ENCODE results near the gene ZBTB12. TPM values are rescaled to one million over a fixed set of nuclear protein-coding genes. Genes with fewer than 3 reads are reported as not detected.
A peak's percentile ranks its signal among the peaks of the same experiment; 100 is the strongest.

ZBTB12 gene
- total and polyA plus RNA-seq, 7 donors, result 0.83 to 4.3 (median 1.2) TPM

GRCh38 chr6:31892821-31893220 is 9.1 kb downstream of the ZBTB12 start:
- Histone ChIP-seq H3K4me1 (peaks cover 3 to 13% (median 10%) of the 10 kb centered on the region in 4 donors), H3K4me3 (no peak overlapping the region), H3K27ac (no peak overlapping the region), H3K9me3 (no peaks in the 10 kb centered on the region), H3K36me3 (peaks cover 10 to 77% (median 38%) of the 10 kb centered on the region in 4 donors), H3K27me3 (no peaks in the 10 kb centered on the region)
- no peak for DNase-seq
- WGBS, 2 donors, result 82 to 85% methylated on average over 6 of the region's 6 CpGs
- intact Hi-C loops (cut with DNase I), result no loop called here
- TF ChIP-seq, protein P1, sequence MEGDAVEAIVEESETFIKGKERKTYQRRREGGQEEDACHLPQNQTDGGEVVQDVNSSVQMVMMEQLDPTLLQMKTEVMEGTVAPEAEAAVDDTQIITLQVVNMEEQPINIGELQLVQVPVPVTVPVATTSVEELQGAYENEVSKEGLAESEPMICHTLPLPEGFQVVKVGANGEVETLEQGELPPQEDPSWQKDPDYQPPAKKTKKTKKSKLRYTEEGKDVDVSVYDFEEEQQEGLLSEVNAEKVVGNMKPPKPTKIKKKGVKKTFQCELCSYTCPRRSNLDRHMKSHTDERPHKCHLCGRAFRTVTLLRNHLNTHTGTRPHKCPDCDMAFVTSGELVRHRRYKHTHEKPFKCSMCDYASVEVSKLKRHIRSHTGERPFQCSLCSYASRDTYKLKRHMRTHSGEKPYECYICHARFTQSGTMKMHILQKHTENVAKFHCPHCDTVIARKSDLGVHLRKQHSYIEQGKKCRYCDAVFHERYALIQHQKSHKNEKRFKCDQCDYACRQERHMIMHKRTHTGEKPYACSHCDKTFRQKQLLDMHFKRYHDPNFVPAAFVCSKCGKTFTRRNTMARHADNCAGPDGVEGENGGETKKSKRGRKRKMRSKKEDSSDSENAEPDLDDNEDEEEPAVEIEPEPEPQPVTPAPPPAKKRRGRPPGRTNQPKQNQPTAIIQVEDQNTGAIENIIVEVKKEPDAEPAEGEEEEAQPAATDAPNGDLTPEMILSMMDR (IDR thresholded peaks at IDR 0.05), result no peak
- no peak for TF ChIP-seq EP300 (IDR thresholded peaks at IDR 0.05)
- no peak for TF ChIP-seq POLR2AphosphoS5 (IDR thresholded peaks at IDR 0.05)
- TF ChIP-seq POLR2A (IDR thresholded peaks at IDR 0.05), result no peak

DNA sequence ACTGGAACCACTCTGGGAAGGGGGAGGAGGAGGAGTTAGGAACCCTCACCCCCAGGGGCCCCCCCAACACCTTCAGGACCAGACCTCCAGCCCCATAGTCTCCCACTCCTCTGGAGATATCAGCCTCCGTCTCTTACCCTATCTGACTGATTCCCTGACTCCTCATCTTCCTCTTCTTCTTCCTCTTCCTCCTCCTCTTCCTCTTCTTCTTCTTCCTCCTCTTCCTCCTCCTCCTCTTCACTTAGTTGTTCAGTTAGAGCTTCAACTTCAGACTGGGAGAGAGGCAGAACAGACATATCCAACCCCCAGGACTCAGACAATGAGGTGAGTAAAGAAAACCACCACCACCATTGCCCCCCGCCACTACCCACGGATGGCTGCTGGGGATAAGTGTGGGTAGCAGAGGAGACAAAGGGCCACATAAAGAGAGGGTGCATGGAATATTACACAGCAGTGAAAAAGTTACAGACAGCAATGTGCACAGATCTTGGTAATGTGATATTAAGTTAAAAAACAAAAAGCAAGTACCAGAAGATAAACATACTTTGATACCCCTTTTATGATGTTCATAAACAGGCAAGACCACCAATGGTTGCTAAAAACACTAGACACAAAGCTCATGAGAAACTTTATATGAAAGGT is 12.4 kb downstream of the ZBTB12 start:
- Histone ChIP-seq H3K4me3 (no peak overlapping the region), H3K9me3 (no peaks in the 10 kb centered on the region), H3K27ac (no peak overlapping the region), H3K27me3 (no peaks in the 10 kb centered on the region), H3K4me1 (no peaks in the 10 kb centered on the region), H3K36me3 (peaks cover 29 to 98% (median 60%) of the 10 kb centered on the region in 4 donors)
- WGBS, 2 donors, result 95 to 96% methylated on average over 3 of the region's 3 CpGs
- TF ChIP-seq, protein P1 (IDR thresholded peaks at IDR 0.05), result no peak
- TF ChIP-seq POLR2AphosphoS5 (IDR thresholded peaks at IDR 0.05) (no peak), EP300 (IDR thresholded peaks at IDR 0.05) (no peak), POLR2A (IDR thresholded peaks at IDR 0.05) (no peak)
- intact Hi-C loops (cut with DNase I), result loop anchor here (2.0 kb wide), 1 partner anchor 209 kb away; the partner anchor contains the start of gene LY6G5C
- no peak for DNase-seq

DNA sequence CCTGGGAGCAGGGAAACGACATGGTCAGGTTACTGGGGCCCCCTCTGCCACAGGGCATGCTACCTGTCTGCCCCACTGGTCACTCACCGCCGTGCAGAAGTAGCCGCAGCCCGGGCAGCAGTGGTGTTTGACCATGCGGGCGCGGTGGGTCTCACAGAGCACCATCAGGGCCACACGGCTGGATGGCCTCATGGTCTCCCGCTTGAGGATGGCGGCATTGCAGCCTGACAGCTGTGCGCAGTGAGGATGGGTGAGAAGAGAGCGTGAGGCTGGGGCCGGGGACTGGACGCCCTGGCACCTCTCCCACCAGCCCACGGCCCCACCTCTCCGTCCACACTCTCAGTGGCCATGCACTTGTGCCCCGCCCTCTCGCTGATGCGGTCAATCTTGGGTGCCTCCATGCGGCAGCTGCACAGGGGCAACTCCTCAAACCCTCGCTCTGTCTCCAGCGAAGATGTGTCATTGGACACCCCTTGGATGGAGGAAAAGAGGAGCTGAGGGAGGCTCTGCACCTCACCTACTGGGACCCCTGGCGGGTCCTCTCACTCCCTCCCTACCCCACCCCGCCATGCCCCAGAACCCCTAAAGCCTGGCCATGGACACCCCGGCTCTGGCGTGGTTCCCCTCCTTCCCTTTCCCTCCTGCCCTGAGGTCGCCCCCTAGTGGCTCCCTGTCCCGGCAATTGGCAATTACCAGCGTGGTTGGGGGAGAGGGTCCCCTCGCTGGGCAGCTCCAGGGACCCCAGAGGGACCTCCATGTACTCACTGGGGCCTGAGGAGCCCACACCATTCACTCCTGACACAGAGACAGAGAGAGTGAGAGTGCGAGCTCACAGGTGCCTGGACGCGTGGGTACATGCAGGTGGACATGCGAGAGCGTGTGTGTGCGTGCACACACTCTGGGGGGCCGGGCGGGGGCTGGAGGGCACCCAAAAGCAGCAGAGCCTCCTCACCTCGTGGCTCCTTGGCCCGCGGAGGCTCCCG is 13.3 kb downstream of the ZBTB12 start:
- H3K4me3 ChIP-seq, result no peak overlapping the region
- no peak for DNase-seq
- 81 to 82% methylated on average over 43 of the region's 43 CpGs for WGBS, 2 donors
- H3K4me1 ChIP-seq, result no peaks in the 10 kb centered on the region
- intact Hi-C loops (cut with DNase I), result loop anchor here (2.0 kb wide), 1 partner anchor 208 kb away; the partner anchor contains the start of gene LY6G5C
- H3K36me3 ChIP-seq, result peaks cover 38 to 98% (median 63%) of the 10 kb centered on the region in 4 donors
- H3K27me3 ChIP-seq, result no peaks in the 10 kb centered on the region
- TF ChIP-seq EP300 (IDR thresholded peaks at IDR 0.05), result no peak
- no peak for TF ChIP-seq POLR2A (IDR thresholded peaks at IDR 0.05)
- TF ChIP-seq, protein P1 (IDR thresholded peaks at IDR 0.05), result peak in 3 of 4 experiments; percentile 47 to 79 (median 58)
- TF ChIP-seq POLR2AphosphoS5 (IDR thresholded peaks at IDR 0.05), result no peak
- no peak overlapping the region for H3K27ac ChIP-seq
- H3K9me3 ChIP-seq, result no peaks in the 10 kb centered on the region

DNA sequence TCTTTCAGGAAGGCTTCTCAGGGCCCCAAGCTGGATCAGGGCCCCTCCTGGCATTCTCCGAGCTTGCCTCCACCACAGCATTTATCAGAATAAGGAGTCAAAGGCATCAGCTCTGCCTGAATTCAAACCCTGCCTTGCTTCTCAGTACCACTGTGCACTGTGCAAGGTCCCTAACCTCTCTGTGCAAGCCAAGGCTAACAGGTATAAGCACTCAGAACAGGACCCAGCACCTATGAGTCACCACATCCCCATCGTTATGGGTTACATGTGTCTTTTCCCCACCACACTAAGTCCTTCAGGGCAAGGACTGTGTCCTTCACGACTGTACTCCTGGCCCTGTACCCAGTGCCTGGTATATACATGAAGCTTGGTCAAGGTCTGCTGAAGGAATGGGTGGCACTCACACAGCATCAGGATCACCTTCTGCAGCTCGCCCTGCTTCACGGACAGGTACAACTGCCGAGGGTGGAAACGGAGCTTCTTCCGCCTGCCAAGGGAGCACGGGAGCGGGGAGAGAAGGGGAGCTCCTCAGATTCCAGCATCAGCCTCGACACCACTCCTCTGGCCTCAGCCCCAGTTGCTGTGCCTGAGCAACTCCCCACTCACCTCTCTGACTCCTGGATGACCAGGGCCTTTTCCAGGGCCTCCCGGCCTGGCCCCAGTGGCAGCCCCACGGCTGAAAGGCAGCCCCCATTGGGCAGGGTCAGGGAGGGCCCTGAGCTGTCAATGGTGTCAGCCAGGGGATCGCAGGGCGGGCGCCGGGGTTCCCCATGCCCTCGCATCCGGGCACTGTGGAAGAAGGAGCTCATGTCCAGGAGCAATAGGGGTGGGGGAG is 14.5 kb downstream of the ZBTB12 start:
- Histone ChIP-seq H3K36me3 (peaks cover 45 to 98% (median 65%) of the 10 kb centered on the region in 4 donors), H3K27me3 (no peaks in the 10 kb centered on the region), H3K4me3 (no peak overlapping the region), H3K4me1 (no peaks in the 10 kb centered on the region), H3K27ac (no peak overlapping the region), H3K9me3 (no peaks in the 10 kb centered on the region)
- intact Hi-C loops (cut with DNase I), result loop anchor here (2.0 kb wide), 1 partner anchor 207 kb away; the partner anchor contains the start of gene LY6G5C
- TF ChIP-seq EP300 (IDR thresholded peaks at IDR 0.05) (no peak), POLR2AphosphoS5 (IDR thresholded peaks at IDR 0.05) (no peak)
- TF ChIP-seq, protein P1 (IDR thresholded peaks at IDR 0.05), result no peak
- DNase-seq, result no peak
- 89 to 93% methylated on average over 19 of the region's 19 CpGs for WGBS, 2 donors
